ENCODE results near the gene LRRC43.

The LRRC43 gene

DNA sequence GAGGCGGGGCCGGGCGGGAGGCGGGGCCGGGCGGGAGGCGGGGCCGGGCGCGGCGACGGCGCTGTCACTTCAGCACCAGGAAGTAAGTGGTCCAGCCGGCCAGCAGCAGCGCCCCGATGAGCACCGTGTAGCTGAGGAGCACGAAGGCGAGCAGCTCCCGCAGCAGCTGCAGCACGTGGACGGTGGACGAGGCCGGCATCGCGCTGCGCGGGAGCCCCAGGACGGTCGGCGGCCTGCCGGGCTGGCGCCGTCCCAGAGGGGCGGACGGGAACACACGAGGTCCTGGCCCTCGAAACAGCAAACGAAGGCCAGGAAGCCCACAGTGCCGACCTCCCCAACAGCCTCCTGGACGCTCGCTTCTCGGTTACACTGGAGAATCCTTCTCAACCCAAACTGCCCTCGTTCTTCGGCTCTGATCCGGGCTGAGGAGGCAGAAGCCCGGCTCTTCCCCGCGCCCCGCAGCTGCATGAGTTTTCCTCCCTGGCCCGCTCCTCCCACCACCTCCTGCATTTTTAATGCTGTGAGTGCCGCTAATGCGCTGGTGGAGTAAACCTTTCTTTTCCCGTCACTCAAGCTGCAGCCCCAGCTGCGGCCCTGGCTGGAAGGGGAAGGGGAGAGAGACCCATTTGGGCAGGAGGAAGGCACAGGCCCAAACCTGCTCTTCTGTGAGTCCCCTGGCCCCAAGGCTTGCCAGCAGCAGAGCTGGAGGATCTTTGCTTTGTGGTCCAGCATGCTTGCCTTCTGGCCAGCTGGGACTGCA lies 43.6 kb downstream of the LRRC43 start:
- DNase-seq: no peak

DNA sequence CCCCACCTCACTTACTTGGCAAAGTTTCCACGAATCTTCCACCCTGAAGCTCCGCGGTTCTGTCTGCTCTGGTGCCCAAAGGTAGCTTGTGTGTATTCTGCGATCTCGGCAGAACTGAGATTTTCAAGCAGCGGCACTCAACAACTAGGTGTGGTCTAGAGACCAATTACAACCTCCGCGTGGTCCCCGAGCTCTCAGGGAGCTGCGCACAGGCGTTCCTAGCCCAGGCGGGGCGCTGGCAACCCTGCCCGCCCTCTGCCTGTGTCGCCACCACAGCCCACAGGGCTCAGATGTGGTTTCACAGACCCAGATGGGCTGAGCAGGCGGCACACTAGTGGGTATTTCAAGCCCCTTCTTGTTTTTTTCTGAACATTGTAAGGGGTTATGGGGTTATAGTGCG lies 44.4 kb downstream of the LRRC43 start:
- no peak for DNase-seq

DNA sequence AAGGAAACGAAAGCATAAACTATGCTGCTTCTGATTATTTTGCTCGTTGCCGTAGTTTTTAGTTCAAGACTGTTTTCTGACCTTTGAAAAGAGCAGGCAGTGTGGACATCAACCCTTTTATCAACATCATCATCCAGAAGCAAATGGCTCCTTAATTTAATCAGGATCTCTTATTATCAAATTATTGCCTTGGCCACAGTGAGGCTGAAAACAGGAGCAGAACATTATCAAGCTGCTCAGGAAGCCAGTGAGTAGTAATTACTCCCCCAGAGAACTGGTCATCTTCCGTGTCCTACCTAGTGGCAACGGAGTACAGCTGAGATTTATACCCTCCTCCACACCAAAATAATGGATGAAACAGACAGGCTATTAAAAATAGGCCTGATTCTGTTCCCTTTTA lies 45.2 kb downstream of the LRRC43 start:
- DNase-seq: no peak

DNA sequence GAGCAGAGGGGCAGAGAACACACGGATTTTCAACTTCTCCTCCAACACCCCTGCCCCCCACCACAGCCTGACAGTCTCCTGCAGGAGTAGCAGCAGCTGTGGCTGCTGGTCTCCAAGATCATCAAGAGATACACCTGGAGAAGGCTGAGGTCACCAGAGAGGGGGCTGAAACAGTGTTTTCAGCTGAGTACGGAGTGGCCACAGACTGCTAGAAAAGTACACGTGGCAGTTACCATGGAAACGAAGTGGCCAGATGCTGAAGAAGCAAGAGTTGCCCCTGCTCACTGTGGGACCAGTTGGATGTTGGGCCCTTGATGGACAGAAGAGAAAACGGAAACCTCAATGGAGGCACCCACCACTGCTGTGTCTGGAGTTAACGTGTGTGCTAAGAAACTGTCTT lies 47.9 kb downstream of the LRRC43 start:
- DNase-seq: no peak

DNA sequence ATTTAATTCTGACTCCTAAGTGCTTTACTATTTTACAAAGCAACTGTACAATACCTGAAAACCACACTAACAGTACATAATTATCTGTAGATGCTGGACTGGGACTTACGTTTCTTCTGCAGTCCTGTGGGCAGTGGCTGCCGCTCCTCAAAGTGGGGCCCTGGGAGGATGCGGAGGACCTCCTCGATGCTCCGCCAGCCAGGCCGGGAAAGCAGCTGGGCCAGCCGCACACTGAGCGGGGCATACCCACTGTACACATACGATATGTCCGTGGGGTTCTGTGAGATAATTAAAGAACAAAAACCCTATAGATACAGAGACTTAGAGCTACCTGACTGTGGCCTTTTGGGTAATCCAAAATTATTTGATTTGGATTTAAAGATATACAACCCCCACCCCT lies 49.8 kb downstream of the LRRC43 start:
- no peak for DNase-seq

DNA sequence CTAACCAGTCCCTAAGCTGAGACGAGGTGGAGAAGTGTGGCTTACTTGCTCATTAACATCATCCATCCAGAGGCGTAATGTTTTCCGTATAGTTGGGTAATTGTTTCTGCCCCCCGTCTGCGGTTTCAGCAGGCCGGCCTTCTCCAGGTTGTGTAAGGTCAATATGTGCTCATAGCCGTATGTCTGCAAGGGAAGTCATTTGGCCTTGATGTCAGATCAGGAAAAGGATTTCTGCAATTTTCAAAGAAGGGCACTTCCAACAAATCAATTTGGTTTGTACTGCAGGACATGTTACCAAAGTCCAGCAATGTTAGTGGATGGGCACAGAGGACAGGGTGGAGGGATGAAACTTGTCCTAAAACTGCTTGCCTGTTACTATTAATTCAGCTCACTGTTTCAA lies 52.8 kb downstream of the LRRC43 start:
- DNase-seq: no peak

DNA sequence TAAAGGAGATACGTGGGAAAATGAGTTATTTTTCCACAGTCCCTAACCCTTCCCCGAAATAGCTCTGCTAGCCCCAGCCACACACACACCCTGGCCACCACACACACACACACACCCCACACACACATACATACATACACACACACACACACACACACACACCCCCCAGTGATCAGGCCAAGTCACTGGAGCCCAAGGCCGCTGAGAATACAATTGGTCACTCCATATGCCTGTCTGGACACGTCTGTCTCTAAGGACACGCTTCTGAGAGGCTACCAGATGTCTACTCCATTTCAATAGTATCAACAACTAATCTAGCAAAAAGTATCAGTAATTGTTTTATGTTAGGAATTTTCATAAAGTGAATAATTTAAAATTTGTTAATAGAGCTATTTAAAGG lies 55.9 kb downstream of the LRRC43 start:
- no peak for DNase-seq

DNA sequence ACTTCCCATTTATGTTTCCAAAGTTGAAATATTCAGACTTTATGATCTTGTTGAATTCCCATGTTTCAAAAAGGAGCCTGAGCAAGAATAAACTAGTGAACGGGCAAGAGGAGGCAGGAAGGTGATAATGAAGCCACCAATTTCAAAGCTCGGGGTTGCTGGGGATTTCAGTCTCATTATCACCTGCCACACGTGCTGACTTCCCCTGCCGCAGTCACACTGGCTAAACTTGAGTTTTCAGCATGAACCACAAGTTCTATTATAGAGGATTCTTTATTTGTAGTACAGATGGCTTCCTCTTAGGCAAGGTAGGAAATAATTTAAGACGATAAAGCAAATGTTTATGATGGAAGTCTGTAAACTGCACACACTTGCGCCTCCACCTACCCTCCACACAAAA lies 61.0 kb downstream of the LRRC43 start:
- DNase-seq: no peak

DNA sequence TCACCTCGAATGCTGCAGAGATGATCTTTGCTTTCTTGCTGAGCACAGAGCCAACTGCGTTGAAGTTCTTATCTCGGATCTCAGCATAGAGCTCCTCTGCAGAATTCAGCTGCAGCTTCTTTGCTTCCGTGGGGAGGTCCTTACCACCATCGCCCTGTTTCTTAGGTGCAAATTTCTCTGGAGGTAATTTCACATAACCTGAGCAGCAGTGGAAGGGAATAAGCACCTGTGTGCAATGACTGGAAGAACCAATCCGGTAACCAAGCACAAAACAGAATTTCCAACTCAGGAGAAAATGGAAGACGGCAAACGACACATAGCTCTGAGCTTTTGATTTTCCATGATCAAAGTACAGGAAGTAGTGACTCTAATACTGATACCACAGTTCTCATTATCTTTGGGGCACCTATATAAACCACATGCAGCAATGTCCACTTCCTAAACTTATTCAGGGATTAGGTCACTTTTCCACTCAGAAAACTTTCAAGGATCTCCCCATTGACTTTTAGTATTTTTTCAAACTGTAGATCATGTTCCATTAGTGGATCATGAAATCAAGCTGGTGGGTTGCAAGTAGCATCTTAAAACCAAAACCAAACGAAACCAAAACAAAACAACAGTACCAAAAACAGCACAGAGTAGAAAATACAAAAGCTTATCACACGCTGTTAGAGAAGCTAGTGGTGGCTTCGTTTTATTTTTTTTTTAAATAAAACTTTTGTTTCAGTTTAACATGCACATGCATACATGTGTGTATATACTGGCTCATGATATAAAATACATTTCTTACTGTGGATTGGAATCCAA lies 61.8 kb downstream of the LRRC43 start:
- DNase-seq: no peak

DNA sequence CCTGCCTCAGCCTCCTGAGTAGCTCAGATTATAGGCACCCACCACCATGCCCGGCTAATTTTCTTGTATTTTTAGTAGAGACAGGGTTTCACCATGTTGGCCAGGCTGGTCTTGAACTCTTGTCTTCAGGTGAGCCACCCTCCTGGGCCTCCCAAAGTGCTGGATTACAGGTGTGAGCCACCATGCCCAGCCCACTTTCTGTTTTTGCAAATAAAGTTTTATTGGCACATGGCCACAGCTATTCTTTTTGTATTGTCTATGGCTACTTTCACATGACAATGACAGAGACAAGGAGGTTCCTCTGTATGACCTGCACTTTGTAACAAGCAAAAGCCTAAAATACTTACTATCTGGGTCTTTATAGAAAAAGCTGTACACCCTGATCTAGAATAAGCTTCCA lies 62.6 kb downstream of the LRRC43 start:
- DNase-seq: no peak

DNA sequence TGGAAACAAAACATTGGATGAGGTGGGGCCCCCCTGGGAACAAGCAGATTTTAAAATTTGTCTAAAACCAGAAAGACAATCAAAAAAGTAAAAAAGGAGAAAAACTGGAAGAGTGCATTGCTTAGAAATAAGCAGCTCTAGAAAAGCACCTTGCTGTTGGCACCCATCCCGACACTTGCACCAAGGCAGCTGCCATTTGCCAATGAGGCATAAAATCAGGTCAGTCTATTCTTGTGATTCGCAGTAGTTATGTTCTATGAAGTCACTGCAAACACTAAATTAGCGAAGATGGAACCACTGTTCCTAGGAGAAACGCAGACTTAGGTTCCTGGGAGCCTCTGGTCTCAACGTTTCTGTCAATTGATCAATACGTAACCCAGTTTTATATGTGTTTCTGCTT lies 67.1 kb downstream of the LRRC43 start:
- no peak for DNase-seq

DNA sequence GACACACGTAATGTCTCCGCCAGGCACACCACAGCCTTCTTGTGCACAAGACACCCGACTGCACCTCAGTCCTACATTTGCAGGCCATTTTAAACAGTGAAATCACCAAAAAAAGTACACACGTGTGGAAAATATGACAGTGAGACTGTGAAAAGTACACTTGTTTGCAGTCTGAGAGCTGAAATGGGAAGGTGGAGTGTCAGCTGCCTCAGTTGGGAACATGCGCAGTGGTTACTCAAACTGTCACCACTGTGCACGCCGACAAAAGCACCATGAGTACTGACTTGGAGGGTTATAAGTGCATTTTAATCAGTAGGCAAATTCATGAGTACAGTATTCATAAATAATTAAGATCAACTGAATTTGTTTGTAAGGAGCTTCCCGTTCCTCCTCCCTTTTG lies 67.6 kb downstream of the LRRC43 start:
- DNase-seq: no peak
